GM12864 (cell line): Measurements from ENCODE around the gene VGLL2.

Source experiments
- DNase-seq: peaks from one replicate; pipeline ENCODE4 v3.0.0-alpha.2; 2011; ENCODE audit warnings: low read depth
- H3K4me3 ChIP-seq: 2 replicates; pipeline ENCODE4 v1.5.1; 2011; ENCODE audit warnings: mild to moderate bottlenecking, low read depth, low read length, control low read depth
- TF ChIP-seq, protein P1 (sequence below): IDR thresholded peaks from 2 replicates; pipeline ENCODE4 v1.5.1; 2011; ENCODE audit warnings: low read depth, mild to moderate bottlenecking, moderate library complexity, low read length, control low read depth, inconsistent platforms; ENCODE audit errors: missing control alignments

Gene VGLL2

GRCh38 chr6:117268924-117269323, 3.6 kb downstream of the VGLL2 start:
- TF ChIP-seq, protein P1, sequence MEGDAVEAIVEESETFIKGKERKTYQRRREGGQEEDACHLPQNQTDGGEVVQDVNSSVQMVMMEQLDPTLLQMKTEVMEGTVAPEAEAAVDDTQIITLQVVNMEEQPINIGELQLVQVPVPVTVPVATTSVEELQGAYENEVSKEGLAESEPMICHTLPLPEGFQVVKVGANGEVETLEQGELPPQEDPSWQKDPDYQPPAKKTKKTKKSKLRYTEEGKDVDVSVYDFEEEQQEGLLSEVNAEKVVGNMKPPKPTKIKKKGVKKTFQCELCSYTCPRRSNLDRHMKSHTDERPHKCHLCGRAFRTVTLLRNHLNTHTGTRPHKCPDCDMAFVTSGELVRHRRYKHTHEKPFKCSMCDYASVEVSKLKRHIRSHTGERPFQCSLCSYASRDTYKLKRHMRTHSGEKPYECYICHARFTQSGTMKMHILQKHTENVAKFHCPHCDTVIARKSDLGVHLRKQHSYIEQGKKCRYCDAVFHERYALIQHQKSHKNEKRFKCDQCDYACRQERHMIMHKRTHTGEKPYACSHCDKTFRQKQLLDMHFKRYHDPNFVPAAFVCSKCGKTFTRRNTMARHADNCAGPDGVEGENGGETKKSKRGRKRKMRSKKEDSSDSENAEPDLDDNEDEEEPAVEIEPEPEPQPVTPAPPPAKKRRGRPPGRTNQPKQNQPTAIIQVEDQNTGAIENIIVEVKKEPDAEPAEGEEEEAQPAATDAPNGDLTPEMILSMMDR = no peak
- no peak overlapping the region for H3K4me3 ChIP-seq
- DNase-seq = no peak

DNA sequence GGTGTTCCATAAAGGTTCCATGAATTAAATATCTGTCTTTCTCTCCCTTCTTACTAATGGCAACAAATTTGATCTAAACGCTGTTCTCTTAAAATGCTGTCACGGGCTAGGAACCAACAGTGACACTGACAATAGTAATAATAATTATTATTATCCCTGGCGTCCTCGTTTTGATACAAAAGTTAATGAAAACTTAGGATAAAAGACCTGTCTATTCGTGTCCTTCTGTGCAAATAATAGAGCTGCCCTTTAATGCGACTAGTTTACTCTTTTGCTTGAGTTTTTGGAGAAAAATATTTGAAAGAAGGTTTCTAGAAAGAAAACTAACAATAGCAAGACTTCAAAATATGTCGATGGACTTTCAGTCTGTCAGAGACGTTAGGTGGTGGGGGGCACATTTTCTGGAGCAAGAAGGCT, 4.3 kb downstream of the VGLL2 start:
- no peak for DNase-seq
- TF ChIP-seq, protein P1 = no peak
- no peak overlapping the region for H3K4me3 ChIP-seq

DNA sequence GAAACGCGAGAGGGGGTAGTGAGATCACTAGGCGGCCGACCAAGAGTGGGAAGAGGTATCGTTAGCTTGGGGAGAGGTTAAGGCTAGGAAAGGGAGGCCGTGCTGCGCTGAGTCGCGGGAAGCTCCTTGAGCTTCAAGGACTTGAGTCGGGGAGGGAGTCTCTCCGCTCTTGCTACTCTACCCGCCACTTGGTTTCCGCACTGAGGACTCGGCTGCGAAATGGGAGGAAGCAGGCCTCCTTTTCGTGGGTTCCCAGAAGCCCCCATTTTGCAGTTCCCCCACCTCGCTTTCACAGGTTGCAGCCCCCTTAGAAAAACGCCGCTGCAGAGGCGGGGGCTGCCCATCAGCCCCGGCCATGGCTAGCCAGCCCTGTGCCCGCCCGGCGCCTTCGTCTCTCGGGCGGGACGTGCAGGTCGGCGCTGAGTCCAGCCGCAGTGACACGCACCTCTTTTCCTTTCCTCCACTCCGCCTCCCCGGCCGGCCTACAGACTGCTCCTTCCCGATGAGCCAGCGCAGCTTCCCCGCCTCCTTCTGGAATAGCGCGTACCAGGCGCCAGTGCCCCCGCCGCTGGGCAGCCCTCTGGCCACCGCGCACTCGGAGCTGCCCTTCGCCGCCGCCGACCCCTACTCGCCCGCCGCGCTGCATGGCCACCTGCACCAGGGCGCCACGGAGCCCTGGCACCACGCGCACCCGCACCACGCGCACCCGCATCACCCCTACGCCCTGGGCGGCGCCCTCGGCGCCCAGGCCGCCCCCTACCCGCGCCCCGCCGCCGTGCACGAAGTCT, 4.9 kb downstream of the VGLL2 start:
- no peak for DNase-seq
- TF ChIP-seq, protein P1 = no peak
- H3K4me3 ChIP-seq = no peak overlapping the region

DNA sequence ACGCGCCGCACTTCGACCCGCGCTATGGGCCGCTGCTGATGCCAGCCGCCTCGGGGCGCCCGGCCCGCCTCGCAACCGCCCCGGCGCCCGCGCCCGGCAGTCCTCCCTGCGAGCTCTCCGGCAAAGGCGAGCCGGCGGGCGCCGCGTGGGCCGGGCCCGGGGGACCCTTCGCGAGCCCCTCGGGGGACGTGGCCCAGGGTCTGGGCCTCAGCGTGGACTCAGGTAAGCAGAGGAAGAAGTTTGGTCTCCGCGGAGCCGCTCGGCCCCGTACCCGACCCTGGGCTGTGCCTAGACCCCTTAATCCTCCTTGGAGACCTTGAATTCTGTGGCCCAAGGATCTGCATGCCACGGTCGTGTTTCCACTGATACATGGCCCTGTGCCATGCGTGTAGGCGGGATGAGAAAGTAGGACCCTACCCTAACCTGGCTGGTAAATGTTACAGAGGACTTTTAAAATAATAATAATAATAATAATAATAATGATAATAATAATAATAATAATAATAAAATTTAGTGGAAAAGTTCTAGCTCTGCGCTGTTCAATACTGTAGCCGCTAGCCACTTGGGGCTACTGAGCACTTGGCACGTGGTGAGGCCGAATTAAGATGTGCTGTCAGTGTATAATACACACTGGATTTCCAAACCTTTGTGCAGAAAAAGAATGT, 5.6 kb downstream of the VGLL2 start:
- H3K4me3 ChIP-seq = no peak overlapping the region
- TF ChIP-seq, protein P1 = no peak
- DNase-seq = no peak

- no peak for DNase-seq
- TF ChIP-seq, protein P1 = no peak
- no peak overlapping the region for H3K4me3 ChIP-seq
These were observed 6.9 kb downstream of the VGLL2 start for GRCh38 chr6:117272032-117272866.

DNA sequence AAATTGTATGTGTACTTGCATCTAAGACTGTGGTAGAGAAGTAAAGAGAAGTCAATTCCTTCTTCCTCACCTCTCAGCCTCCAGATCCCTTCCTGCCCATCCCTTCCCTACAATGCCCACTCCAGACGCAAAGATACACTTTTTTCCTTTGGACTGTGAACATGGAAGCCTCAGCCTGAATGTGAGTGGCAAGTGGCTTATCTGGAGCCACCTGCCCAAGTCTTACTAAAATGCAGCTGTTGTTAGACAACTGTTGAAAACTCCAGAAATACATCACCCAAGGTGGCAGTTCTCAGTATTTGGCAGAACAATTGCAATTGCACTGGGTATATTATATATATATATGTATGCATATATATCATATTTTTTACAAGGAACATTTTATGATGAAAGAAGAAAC, 7.5 kb downstream of the VGLL2 start:
- TF ChIP-seq, protein P1 = no peak
- no peak for DNase-seq
- H3K4me3 ChIP-seq = no peak overlapping the region
